Neural progenitor cell (in vitro differentiated cells): Measurements from ENCODE around the gene ZNF444.

Experiments
- CTCF ChIP-seq: fragments of 200-600 bp; sonication (generic); IDR thresholded peaks from 2 replicates; pipeline ENCODE4 v1.5.1; 2017; ENCODE audit warnings: antibody characterized with exemption, mild to moderate bottlenecking
- EZH2 ChIP-seq: fragments of 200-600 bp; sonication (generic); IDR thresholded peaks from 2 replicates; pipeline ENCODE4 v1.6.1; 2017; ENCODE audit warnings: antibody characterized with exemption, mild to moderate bottlenecking, moderate library complexity

- TF ChIP-seq CTCF (no peak), EZH2 (no peak)
Measured at GRCh38 chr19:56142087-56142787, 1.1 kb downstream of the ZNF444 start.
